ENCODE results near the gene CD36.
"Not testable (repeated sequence)": the region's sequence is repeated elsewhere in the genome, so short reads cannot be mapped to it uniquely, and the experiment has no call there.

Gene CD36

DNA sequence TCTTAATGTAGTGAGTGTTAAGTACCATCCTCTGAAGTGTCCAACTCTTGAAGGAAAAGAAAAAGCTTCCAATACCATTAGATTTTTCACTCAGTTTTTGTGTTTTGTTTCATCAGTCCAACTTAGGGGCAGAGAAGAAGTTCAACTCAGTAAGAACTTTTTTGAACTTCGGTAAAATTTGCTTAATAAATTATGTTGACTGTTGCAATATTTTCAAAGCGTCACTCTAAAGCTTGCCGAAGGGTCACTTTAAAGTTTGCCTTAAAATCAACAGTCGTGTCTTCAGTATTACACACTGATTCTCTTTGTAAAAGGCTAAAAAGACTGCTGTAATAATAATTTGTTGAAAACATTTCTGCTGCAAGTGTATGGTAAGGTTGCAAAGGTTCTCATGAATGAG lies 17.6 kb downstream of the CD36 start:
- no peak for DNase-seq

GRCh38 chr7:80659120-80660055 lies 20.9 kb downstream of the CD36 start:
- DNase-seq, result no peak

DNA sequence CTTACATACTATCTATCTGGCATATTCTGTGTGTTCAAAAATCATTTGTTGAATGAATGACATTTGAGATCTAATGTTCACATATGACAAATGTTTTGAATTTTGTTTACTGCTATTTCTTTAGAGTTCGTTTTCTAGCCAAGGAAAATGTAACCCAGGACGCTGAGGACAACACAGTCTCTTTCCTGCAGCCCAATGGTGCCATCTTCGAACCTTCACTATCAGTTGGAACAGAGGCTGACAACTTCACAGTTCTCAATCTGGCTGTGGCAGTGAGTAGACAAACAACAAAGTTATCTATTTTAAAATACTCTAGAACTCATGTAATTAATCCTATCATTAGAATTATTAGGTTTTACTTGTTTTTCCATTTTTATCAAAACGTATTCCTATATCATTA lies 22.5 kb downstream of the CD36 start:
- DNase-seq, result no peak

GRCh38 chr7:80661729-80662128 lies 23.3 kb downstream of the CD36 start:
- no peak for DNase-seq

- DNase-seq, result no peak
These were observed 23.8 kb downstream of the CD36 start for GRCh38 chr7:80662252-80662651.

GRCh38 chr7:80665526-80665925 lies 27.1 kb downstream of the CD36 start:
- no peak for DNase-seq

DNA sequence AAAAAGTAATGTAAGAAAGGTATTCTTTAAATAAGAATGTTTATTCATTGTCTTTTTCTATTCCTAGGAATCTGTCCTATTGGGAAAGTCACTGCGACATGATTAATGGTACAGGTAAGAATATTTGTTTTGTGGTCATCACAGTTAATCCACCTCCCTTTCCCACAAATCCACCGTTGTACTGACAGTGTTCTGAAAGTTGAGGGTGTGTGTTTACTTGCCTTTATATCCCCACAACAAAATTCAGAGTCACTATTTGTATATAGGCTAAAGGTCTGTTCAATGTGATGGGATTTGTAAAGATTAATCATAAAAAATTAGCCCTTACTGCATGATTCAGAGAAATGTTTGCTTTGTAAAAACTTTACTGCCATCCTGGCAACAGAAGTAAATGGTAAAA lies 27.9 kb downstream of the CD36 start:
- DNase-seq, result no peak

DNA sequence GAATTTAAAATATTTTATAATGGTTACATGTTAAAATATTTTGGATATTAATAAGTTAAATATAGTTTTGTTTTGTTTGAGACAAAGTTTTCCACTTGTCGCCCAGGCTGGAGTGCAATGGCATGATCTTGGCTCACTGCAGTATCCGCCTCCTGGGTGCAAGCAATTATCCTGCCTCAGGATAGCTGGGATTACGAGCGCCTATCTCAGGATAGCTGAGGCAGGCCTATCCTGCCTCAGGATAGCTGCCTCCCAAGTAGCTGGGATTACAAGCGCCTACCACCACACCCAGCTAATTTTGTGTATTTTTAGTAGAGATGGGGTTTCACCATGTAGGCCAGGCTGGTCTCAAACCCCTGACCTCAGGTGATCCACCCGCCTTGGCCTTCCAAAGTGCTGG lies 30.9 kb downstream of the CD36 start:
- not testable (repeated sequence) for DNase-seq

GRCh38 chr7:80671744-80672143 lies 33.3 kb downstream of the CD36 start:
- no peak for DNase-seq

GRCh38 chr7:80675090-80675489 lies 36.6 kb downstream of the CD36 start:
- DNase-seq, result no peak

- DNase-seq, result no peak
These were observed 38.0 kb downstream of the CD36 start for GRCh38 chr7:80676404-80676803.

- DNase-seq, result no peak
These were observed 39.2 kb downstream of the CD36 start for GRCh38 chr7:80677629-80678028.

DNA sequence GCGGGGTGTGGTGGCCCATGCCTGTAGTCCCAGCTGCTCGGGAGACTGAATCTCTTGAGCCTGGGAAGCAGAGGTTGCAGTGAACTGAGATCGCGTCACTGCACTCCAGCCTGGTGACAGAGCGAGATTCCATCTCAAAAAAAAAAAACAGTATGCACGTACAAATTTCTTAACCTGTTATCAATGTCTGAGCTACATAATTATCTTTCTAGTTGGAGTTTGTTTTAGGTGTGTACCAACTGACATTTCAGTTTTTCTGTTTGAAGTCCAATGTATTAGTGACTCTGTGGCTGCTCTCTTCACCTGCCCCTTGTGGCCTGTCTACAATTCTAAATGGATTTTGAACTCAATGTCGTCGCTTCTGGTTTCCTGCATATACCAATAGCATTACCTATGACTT lies 40.3 kb downstream of the CD36 start:
- no peak for DNase-seq

DNA sequence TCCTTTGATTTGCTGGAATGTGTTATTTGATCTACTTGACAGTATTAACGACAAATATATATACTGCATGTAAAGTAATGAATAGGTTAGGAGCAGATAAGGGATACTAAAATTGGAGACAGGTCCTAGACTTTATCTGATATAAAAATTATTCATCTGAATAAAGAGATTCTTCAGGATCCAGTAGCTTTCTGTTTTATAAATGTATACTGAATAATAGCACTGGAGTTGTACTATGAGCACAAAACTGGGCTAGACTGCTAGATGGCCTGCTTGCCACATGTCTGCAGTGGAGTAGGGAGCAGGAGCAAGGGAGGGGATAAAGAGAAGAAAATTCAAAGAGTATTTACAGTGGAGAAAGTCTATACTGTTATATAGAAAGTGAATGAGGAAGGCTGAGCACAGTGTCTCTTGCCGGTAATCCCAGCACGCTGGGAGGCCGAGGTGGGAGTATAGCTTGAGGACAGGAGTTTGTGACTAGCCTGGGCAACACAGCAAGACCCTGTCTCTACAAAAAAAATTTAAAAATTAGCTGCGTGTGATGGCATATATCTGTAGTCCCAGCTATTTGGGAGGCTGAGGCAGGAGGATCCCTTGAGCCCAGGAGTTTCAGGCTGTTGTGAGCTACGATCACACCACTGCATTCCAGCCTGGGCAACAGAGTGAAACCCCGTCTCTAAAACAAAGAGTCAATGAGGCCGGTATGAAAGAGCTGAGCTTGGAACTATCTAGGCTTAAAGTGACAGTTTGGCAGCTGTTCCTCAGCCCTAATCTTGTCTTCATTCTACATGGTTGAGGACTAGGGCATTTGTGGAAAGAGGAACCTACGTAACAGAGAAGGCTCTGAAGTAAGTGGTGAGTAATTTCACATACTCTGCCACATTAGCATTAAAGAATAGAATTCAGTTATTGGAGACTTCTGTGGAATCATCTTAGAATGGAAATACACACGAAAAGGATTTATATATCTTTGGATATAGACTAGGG lies 41.8 kb downstream of the CD36 start:
- no peak for DNase-seq

DNA sequence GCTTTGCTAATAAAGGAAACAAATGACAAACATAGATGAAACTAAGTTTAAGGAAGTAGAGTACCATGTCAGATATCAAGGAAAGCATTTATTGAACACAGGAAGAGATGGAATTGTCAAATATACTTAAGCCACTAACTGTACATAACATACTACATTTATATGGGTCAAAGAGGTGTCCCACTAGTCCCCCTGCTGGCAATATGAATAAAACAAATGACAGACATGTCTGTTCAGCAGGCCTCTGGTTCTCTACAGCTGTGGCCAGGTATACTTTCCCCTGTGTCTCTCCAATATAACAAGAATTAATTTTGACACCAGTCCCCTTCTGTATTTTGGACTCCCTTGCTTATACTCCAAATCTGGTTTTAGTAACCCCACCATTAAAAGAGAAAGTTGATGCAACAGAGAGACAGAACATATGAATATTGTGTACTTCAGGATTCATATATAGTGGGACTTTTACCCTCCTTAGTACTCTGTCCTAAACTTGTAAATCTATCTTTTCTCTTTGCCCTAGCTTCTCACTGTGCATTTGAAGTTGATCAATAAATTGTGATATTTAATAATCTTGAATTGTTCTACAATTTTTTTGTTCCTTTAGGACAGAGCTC lies 42.9 kb downstream of the CD36 start:
- no peak for DNase-seq

DNA sequence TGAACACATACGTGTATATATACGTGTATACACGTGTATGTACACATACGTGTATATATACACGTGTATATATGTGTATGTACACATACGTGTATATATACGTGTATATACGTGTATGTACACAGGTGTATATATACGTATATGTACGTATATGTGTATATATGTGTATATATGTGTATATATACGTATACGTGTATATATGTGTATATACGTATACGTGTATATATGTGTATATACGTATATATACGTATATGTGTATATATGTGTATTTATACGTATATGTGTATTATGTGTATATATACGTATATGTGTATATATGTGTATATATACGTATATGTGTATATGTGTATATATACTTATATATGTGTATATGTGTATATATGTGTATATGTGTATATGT lies 44.3 kb downstream of the CD36 start:
- no peak for DNase-seq

DNA sequence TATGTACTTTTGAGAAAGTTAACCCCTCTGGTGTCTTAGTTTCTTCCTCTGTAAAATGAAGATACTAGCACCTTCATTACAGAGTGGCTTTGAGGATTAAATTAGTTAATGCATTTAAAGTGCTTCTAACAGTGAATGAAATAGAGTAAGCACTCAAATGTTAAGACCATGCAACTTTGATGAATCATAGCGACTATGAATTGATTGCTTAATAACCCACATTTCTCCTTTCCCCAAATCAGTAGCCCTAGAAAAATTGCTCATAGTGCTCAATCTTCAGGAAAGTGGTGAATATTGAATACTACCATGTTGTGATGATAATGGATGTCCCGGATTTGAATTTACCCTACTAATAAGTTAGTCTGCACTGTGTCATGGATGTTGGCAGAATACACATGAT lies 48.1 kb downstream of the CD36 start:
- DNase-seq, result no peak

GRCh38 chr7:80699045-80699638 lies 60.7 kb downstream of the CD36 start:
- no peak for DNase-seq

DNA sequence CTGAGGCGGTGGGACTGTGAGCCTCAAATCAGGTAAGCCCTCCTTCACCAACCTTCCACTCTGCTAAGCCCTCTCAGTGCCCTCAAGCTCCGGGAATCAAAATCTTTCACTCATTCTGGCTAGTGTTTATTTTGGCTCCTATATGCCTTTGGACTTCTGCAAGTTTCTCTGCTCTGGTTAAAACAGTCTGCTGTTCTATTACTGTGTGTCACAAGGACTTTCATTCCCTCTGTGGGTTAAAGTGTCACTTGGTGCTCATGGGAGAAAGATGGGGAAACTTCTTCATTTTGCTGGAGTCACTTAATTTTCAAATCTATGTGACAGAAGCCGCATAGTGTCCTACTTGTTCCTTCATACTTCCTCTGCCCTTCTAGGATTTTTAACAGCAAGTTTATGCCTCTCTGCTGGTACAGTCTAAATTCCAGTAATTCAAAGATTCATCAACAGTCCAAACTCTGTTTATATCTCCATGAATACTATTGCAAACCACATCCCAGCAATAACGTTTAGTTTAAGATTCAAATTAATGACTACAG lies 61.3 kb downstream of the CD36 start:
- DNase-seq, result no peak

DNA sequence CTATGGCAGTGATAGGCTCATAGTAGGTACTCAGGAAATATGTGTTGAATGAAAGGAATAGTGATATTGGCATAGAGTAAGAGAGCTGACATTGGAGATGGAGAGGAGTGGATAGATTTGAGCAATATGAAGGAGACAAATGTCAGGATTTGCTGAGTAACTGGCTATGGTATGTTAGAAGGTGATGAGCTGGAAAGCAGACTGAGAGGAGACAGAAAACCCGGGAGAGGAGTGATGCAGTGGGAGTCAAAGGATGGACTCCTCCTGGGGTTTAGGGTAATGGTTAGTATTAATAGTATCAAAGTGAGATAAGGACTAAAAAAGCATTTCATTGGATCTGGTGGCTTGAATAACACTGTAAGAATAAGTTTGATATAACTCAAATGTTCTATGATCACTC lies 64.8 kb downstream of the CD36 start:
- no peak for DNase-seq

GRCh38 chr7:80705130-80705781 lies 66.8 kb downstream of the CD36 start:
- DNase-seq, result no peak

GRCh38 chr7:80707318-80707717 lies 68.9 kb downstream of the CD36 start:
- DNase-seq, result no peak

Measured in activated gamma-delta T cell (primary cell).